Right lung (tissue), 5 donors: ENCODE measurements around the gene TIAL1. TPM values are rescaled to one million over a fixed set of nuclear protein-coding genes. Genes with fewer than 3 reads are reported as not detected.
A peak's percentile ranks its signal among the peaks of the same experiment; 100 is the strongest.
"Not testable (repeated sequence)": the region's sequence is repeated elsewhere in the genome, so short reads cannot be mapped to it uniquely, and the experiment has no call there.

Experiments
- DNase-seq, 2 donors: peaks; one replicate each; pipeline ENCODE4 v3.0.0-alpha.2; 2013
- polyA plus RNA-seq, 5 donors: library from polyadenylated mRNA; unstranded; fragments of 120-200 nt; gene quantifications; one replicate each; pipeline versions ENCODE4 v1.2.1 to v1.2.3, GENCODE V29; 2013; ENCODE audit warnings: inconsistent platforms in 1 of 5, low replicate concordance in 1 of 5; ENCODE audit not compliant: insufficient read length in 5 of 5, insufficient read depth in 1 of 5

TIAL1 gene
- polyA plus RNA-seq, 5 donors, result 138 to 229 (median 193) TPM

- DNase-seq, result no peak
Observed at GRCh38 chr10:119616882-119617570, 20.3 kb upstream of the TIAL1 start.

GRCh38 chr10:119614686-119615085, 17.9 kb upstream of the TIAL1 start:
- DNase-seq, result no peak

GRCh38 chr10:119613741-119614140, 17.0 kb upstream of the TIAL1 start:
- no peak for DNase-seq

GRCh38 chr10:119611433-119611832, 14.7 kb upstream of the TIAL1 start:
- DNase-seq, result no peak

GRCh38 chr10:119609516-119609915, 12.8 kb upstream of the TIAL1 start:
- no peak for DNase-seq

GRCh38 chr10:119608316-119609155, 11.8 kb upstream of the TIAL1 start:
- DNase-seq, result peak in 1 of 2 donors; percentile 19

- DNase-seq, result no peak
Observed at GRCh38 chr10:119604468-119604867, 7.7 kb upstream of the TIAL1 start.

- no peak for DNase-seq
Observed at GRCh38 chr10:119602241-119603095, 5.7 kb upstream of the TIAL1 start.

GRCh38 chr10:119598397-119598796, 1.6 kb upstream of the TIAL1 start:
- no peak for DNase-seq

GRCh38 chr10:119597405-119598186, 832 bp upstream of the TIAL1 start:
- no peak for DNase-seq

- peak; percentile 35 to 42 for DNase-seq
Observed at GRCh38 chr10:119595676-119596515, 868 bp downstream of the TIAL1 start.

GRCh38 chr10:119595134-119595675, 1.6 kb downstream of the TIAL1 start:
- DNase-seq, result peak in 1 of 2 donors; percentile 13

GRCh38 chr10:119588071-119588470, 8.7 kb downstream of the TIAL1 start:
- no peak for DNase-seq

GRCh38 chr10:119578355-119578754, 18.4 kb downstream of the TIAL1 start:
- no peak for DNase-seq

GRCh38 chr10:119575991-119576390, 20.8 kb downstream of the TIAL1 start:
- no peak for DNase-seq

- no peak for DNase-seq
Observed at GRCh38 chr10:119575506-119575905, 21.3 kb downstream of the TIAL1 start.

- DNase-seq, result no peak
Observed at GRCh38 chr10:119567978-119568377, 28.8 kb downstream of the TIAL1 start.

GRCh38 chr10:119562097-119562496, 34.7 kb downstream of the TIAL1 start:
- DNase-seq, result no peak

- not testable (repeated sequence) for DNase-seq
Observed at GRCh38 chr10:119559511-119559910, 37.3 kb downstream of the TIAL1 start.

GRCh38 chr10:119556081-119556480, 40.7 kb downstream of the TIAL1 start:
- not testable (repeated sequence) for DNase-seq
